IMR-90 (cell line): ENCODE measurements around the gene PYDC1. TPM values are rescaled to one million over a fixed set of nuclear protein-coding genes. Genes with fewer than 3 reads are reported as not detected.

Experiments
- ATAC-seq: fragments of 200-7000 bp; cut with Tn5 transposase; 2 replicates; pipeline ENCODE4 v1.9.1; 2020; ENCODE audit warnings: low read depth, mild to moderate bottlenecking, moderate library complexity
- BruUV-seq: library from RNA; stranded (reverse); fragments of 400-500 nt; replicated peaks from 2 replicates; lab custom pipeline; 2021; lab: Mats Ljungman, UMichigan
- CTCF ChIA-PET: fragments of 300-600 bp; formaldehyde crosslinking; extraction: SDS; loops from one replicate; lab custom pipeline; 2021; ENCODE audit warnings: antibody characterized with exemption; lab: Yijun Ruan, JAX
- POLR2A ChIA-PET: fragments of 300-600 bp; sonication (Branson Sonifier 250); formaldehyde crosslinking; loops from one replicate; lab custom pipeline; 2022; ENCODE audit warnings: antibody characterized with exemption; ENCODE audit not compliant: unreplicated experiment; lab: Charles Lee
- DNase-seq: peaks from one replicate; pipeline ENCODE4 v3.0.0; 2013
- H2AFZ ChIP-seq: replicated peaks from 2 replicates; pipeline ENCODE3; 2013; ENCODE audit warnings: low read length, mild to moderate bottlenecking; ENCODE audit not compliant: poor library complexity
- H2AK5ac ChIP-seq: 2 replicates; pipeline ENCODE4 v1.6.1; 2013; ENCODE audit warnings: low read depth, low read length, inconsistent platforms
- H2AK9ac ChIP-seq: replicated peaks from 2 replicates; pipeline ENCODE3; 2013; ENCODE audit warnings: mild to moderate bottlenecking, low read depth, low read length, moderate library complexity; ENCODE audit not compliant: poor library complexity
- H2BK120ac ChIP-seq: 2 replicates; pipeline ENCODE4 v1.6.1; 2013; ENCODE audit warnings: low read depth, low read length, inconsistent platforms
- H2BK15ac ChIP-seq: 3 replicates; pipeline ENCODE4 v1.6.1; 2013; ENCODE audit warnings: low read depth, low read length, inconsistent platforms
- H2BK20ac ChIP-seq: 2 replicates; pipeline ENCODE4 v1.6.1; 2013; ENCODE audit warnings: low read depth, mild to moderate bottlenecking, inconsistent platforms, low read length, moderate library complexity
- H2BK5ac ChIP-seq: 2 replicates; pipeline ENCODE4 v1.6.1; 2013; ENCODE audit warnings: mild to moderate bottlenecking, low read depth, low read length, inconsistent platforms; ENCODE audit not compliant: poor library complexity, severe bottlenecking
- H3K14ac ChIP-seq: replicated peaks from 2 replicates; pipeline ENCODE4 v1.6.1; 2013; ENCODE audit warnings: low read depth, low read length, inconsistent platforms
- H3K18ac ChIP-seq: 2 replicates; pipeline ENCODE4 v1.6.1; 2013; ENCODE audit warnings: low read depth, low read length, control low read depth
- H3K23ac ChIP-seq: 2 replicates; pipeline ENCODE4 v1.6.1; 2013; ENCODE audit warnings: low read depth, low read length, inconsistent platforms
- H3K27ac ChIP-seq: 2 replicates; pipeline ENCODE4 v1.5.1; 2013; ENCODE audit warnings: mild to moderate bottlenecking, control low read depth, low read length; ENCODE audit not compliant: insufficient read depth
- H3K27me3 ChIP-seq: 2 replicates; pipeline ENCODE4 v1.6.1; 2013; ENCODE audit warnings: low read length; ENCODE audit not compliant: control insufficient read depth, insufficient read depth
- H3K36me3 ChIP-seq: 2 replicates; pipeline ENCODE4 v1.6.1; 2013; ENCODE audit warnings: low read length, mixed read lengths; ENCODE audit not compliant: control insufficient read depth, insufficient read depth
- H3K4ac ChIP-seq: 2 replicates; pipeline ENCODE4 v1.6.1; 2013; ENCODE audit warnings: low read depth, low read length, inconsistent platforms
- H3K4me1 ChIP-seq: 2 replicates; pipeline ENCODE4 v1.6.1; 2013; ENCODE audit warnings: low read length, mixed read lengths; ENCODE audit not compliant: control insufficient read depth, insufficient read depth
- H3K4me2 ChIP-seq: 2 replicates; pipeline ENCODE4 v1.6.1; 2013; ENCODE audit warnings: low read depth, mild to moderate bottlenecking, control low read depth, low read length, moderate library complexity
- H3K4me3 ChIP-seq: 2 replicates; pipeline ENCODE4 v1.5.1; 2013; ENCODE audit warnings: low read depth, mild to moderate bottlenecking, control low read depth, low read length, moderate library complexity; ENCODE audit not compliant: insufficient read depth
- H3K56ac ChIP-seq: 2 replicates; pipeline ENCODE4 v1.6.1; 2013; ENCODE audit warnings: low read length, inconsistent platforms; ENCODE audit not compliant: insufficient read depth; ENCODE audit errors: extremely low read depth
- H3K79me1 ChIP-seq, 2 experiments: 2 replicates each; pipeline ENCODE4 v1.6.1; 2013; ENCODE audit warnings: low read length in 2 of 2, inconsistent platforms in 1 of 2, low read depth in 1 of 2
- H3K9ac ChIP-seq: 2 replicates; pipeline ENCODE4 v1.6.1; 2013; ENCODE audit warnings: low read depth, low read length, control low read depth
- H3K9me1 ChIP-seq: 2 replicates; pipeline ENCODE4 v1.6.1; 2013; ENCODE audit warnings: low read length, inconsistent platforms; ENCODE audit not compliant: insufficient read depth
- H3K9me3 ChIP-seq: 2 replicates; pipeline ENCODE4 v1.6.1; 2013; ENCODE audit warnings: low read length; ENCODE audit not compliant: control insufficient read depth, insufficient read depth
- H4K20me1 ChIP-seq: 2 replicates; pipeline ENCODE4 v1.6.1; 2013; ENCODE audit warnings: low read length, inconsistent platforms; ENCODE audit not compliant: insufficient read depth
- H4K5ac ChIP-seq: 2 replicates; pipeline ENCODE4 v1.6.1; 2013; ENCODE audit warnings: mild to moderate bottlenecking, low read depth, low read length, control low read depth
- H4K8ac ChIP-seq, 2 experiments: 2 replicates each; pipeline ENCODE4 v1.6.1; 2013; ENCODE audit warnings: low read depth in 2 of 2, low read length in 2 of 2, control low read depth in 1 of 2, inconsistent platforms in 1 of 2
- H4K91ac ChIP-seq: 2 replicates; pipeline ENCODE4 v1.6.1; 2013; ENCODE audit warnings: low read depth, low read length, inconsistent platforms; ENCODE audit not compliant: insufficient read depth
- CEBPB ChIP-seq: IDR thresholded peaks from 2 replicates; pipeline ENCODE4 v1.6.1; 2012; ENCODE audit warnings: low read depth, low read length, improper control_type of control experiment
- CHD1 ChIP-seq: IDR thresholded peaks from 2 replicates; pipeline ENCODE4 v1.6.1; 2012; ENCODE audit warnings: low read depth, low read length, improper control_type of control experiment
- ELK1 ChIP-seq: fragments of 150-350 bp; IDR thresholded peaks from 2 replicates; pipeline ENCODE4 v1.6.1; 2016; ENCODE audit warnings: low read depth, mild to moderate bottlenecking, low read length, moderate library complexity, borderline replicate concordance
- FOS ChIP-seq: fragments of 150-350 bp; IDR thresholded peaks from 2 replicates; pipeline ENCODE4 v1.6.1; 2016; ENCODE audit warnings: low read depth, low read length
- MAZ ChIP-seq: IDR thresholded peaks from 2 replicates; pipeline ENCODE4 v1.6.1; 2012; ENCODE audit warnings: low read depth, mild to moderate bottlenecking, low read length, improper control_type of control experiment, moderate library complexity, borderline replicate concordance
- MXI1 ChIP-seq: IDR thresholded peaks from 2 replicates; pipeline ENCODE4 v1.6.1; 2012; ENCODE audit warnings: low read depth, mild to moderate bottlenecking, low read length, moderate library complexity, borderline replicate concordance
- POLR2A ChIP-seq: IDR thresholded peaks from 2 replicates; pipeline ENCODE4 v1.6.1; 2012; ENCODE audit warnings: mild to moderate bottlenecking, low read depth, low read length
- RAD21 ChIP-seq: IDR thresholded peaks from 2 replicates; pipeline ENCODE4 v1.6.1; 2012; ENCODE audit warnings: low read length, improper control_type of control experiment
- RFX5 ChIP-seq: IDR thresholded peaks from 2 replicates; pipeline ENCODE4 v1.8.0; 2012; ENCODE audit warnings: low read depth, mild to moderate bottlenecking, low read length, moderate library complexity
- SMC3 ChIP-seq: fragments of 150-350 bp; IDR thresholded peaks from 2 replicates; pipeline ENCODE4 v1.6.1; 2016; ENCODE audit warnings: low read depth, mild to moderate bottlenecking, antibody characterized with exemption, low read length, moderate library complexity
- whole genome bisulfite sequencing, 2 experiments: methylation state at CpG; one replicate each; pipeline versions ENCODE4 v1.1.5 to v1.1.7; 2013; ENCODE audit warnings: missing lambda C conversion rate in 2 of 2; ENCODE audit not compliant: insufficient read length in 1 of 2; ENCODE audit errors: extremely low coverage in 2 of 2; 5-methylcytosine and 5-hydroxymethylcytosine counted together
- dilution Hi-C: fragments of 300-500 bp; cut with HindIII; formaldehyde crosslinking; loops from one replicate; pipeline ENCODE4 v1.14.3; 2018; ENCODE audit warnings: low sequenced_read_pairs; ENCODE audit not compliant: unreplicated experiment
- in situ Hi-C: fragments of 300-500 bp; cut with MboI; formaldehyde crosslinking; loops from 3 replicates; pipeline ENCODE4 v1.14.3; 2019; ENCODE audit warnings: low sequenced_read_pairs, inconsistent platforms, mixed read lengths
- intact Hi-C: fragments of 100-400 bp; cut with micrococcal nuclease; formaldehyde crosslinking; loops from 2 replicates; pipeline ENCODE4 v1.10.0; 2022
- polyA plus RNA-seq, 3 experiments: library from polyadenylated mRNA; depleted of rRNA; stranded (reverse); fragments of >200 nt; gene quantifications; 2 replicates each; pipeline ENCODE4 v1.2.3, GENCODE V29; 2012; ENCODE audit warnings: low replicate concordance in 1 of 3
- total RNA-seq: library from RNA; depleted of rRNA; stranded (reverse); fragments of >200 nt; gene quantifications from 2 replicates; pipeline ENCODE4 v1.2.3, GENCODE V29; 2012

Gene PYDC1
- total and polyA plus RNA-seq, 2 of the 4 experiments (the other 2 are of a cell fraction), result not detected

GRCh38 chr16:31183432-31184428 is 33.2 kb downstream of the PYDC1 start:
- Histone ChIP-seq H2BK120ac (peak overlapping the region; percentile 42; the same call in 1 of the 2 replicates), H3K9me3 (no peaks in the 10 kb centered on the region), H2BK15ac (no peak overlapping the region), H3K4me3 (no peak overlapping the region), H2BK20ac (no peak overlapping the region), H3K27me3 (no peaks in the 10 kb centered on the region), H2AK9ac (no peak overlapping the region), H3K9me1 (peaks cover 9% of the 10 kb centered on the region), H3K79me1 (peaks cover 30 to 70% of the 10 kb centered on the region in 2 experiments), H4K5ac (no peak overlapping the region), H3K27ac (no peak overlapping the region), H3K23ac (0 out of 2 replicates have a peak overlapping the region, but pooled peaks have one; percentile 9), H4K91ac (no peak overlapping the region), H3K4me1 (peaks cover 6% of the 10 kb centered on the region; the same call in 1 of the 2 replicates), H3K36me3 (peaks cover 63% of the 10 kb centered on the region), H3K4ac (no peak overlapping the region), H3K18ac (no peak overlapping the region), H4K8ac (no peak overlapping the region), H2BK5ac (no peak overlapping the region), H3K9ac (no peak overlapping the region), H4K20me1 (peaks cover 91% of the 10 kb centered on the region), H2AFZ (no peak overlapping the region), H3K56ac (no peak overlapping the region), H2AK5ac (no peak overlapping the region), H3K14ac (no peak overlapping the region), H3K4me2 (peak overlapping the region; percentile 32; the same call in 1 of the 2 replicates)
- dilution Hi-C loops (no loop called here), in situ Hi-C loops (no loop called here), intact Hi-C loops (loop anchor here (10.0 kb wide), 1 partner anchor 691 kb away; the partner anchor contains the start of gene ZNF267)
- BruUV-seq, result no TSS peak
- POLR2A ChIA-PET, result interaction anchor here (0.5 kb wide), 1 partner anchor 203 kb away, joined by 14 read pairs; no protein-coding TSS in a partner anchor
- CTCF ChIA-PET, result interaction anchor here (0.7 kb wide), 1 partner anchor 41 kb away, joined by 8 read pairs; no protein-coding TSS in a partner anchor
- DNase-seq (no peak), ATAC-seq (no peak)
- 89% methylated on average over 3 of the region's 10 CpGs; no CpG with 5 or more reads in 1 of the 2 experiments for WGBS, 2 experiments
- TF ChIP-seq CEBPB (no peak), ELK1 (no peak), MXI1 (no peak), SMC3 (no peak), RFX5 (no peak), MAZ (no peak), RAD21 (no peak), FOS (no peak), CHD1 (no peak), POLR2A (no peak)
